Aorta (tissue), 5 donors: ENCODE measurements around the gene STK32B. TPM values are rescaled to one million over a fixed set of nuclear protein-coding genes. Genes with fewer than 3 reads are reported as not detected.

ENCODE experiments used
- ATAC-seq: fragments of 200-7000 bp; cut with Tn5 transposase; one replicate; pipeline ENCODE4 v1.9.1; 2022; ENCODE audit warnings: moderate library complexity; ENCODE audit not compliant: low FRiP score
- DNase-seq, 2 donors: peaks; one replicate each; pipeline ENCODE4 v3.0.0-alpha.2; 2020
- H3K27ac ChIP-seq, 2 donors: one replicate each; pipeline ENCODE4 v1.5.1; 2013; ENCODE audit warnings: low read length in 2 of 2, mild to moderate bottlenecking in 2 of 2, moderate library complexity in 2 of 2, control low read depth in 1 of 2, inconsistent platforms in 1 of 2, low read depth in 1 of 2
- H3K27me3 ChIP-seq, 2 donors: one replicate each; pipeline ENCODE4 v1.6.1; 2013; ENCODE audit warnings: control low read depth in 1 of 2, low read length in 1 of 2, mild to moderate bottlenecking in 1 of 2, moderate library complexity in 1 of 2; ENCODE audit not compliant: insufficient read depth in 2 of 2, control insufficient read depth in 1 of 2
- H3K36me3 ChIP-seq, 2 donors: one replicate each; pipeline ENCODE4 v1.6.1; 2013; ENCODE audit warnings: control low read depth in 1 of 2, low read length in 1 of 2, mild to moderate bottlenecking in 1 of 2; ENCODE audit not compliant: insufficient read depth in 2 of 2, control insufficient read depth in 1 of 2
- H3K4me1 ChIP-seq, 2 donors: one replicate each; pipeline ENCODE4 v1.6.1; 2013; ENCODE audit warnings: low read length in 2 of 2, control low read depth in 1 of 2, mild to moderate bottlenecking in 1 of 2, moderate library complexity in 1 of 2; ENCODE audit not compliant: insufficient read depth in 2 of 2, control insufficient read depth in 1 of 2
- H3K4me3 ChIP-seq, 2 donors: one replicate each; pipeline ENCODE4 v1.5.1; 2013; ENCODE audit warnings: low read length in 2 of 2, control low read depth in 1 of 2, mild to moderate bottlenecking in 1 of 2
- H3K9me3 ChIP-seq: one replicate; pipeline ENCODE4 v1.6.1; 2013; ENCODE audit warnings: mild to moderate bottlenecking, low read length; ENCODE audit not compliant: control insufficient read depth
- WGBS, 2 donors: extraction: QIAGEN DNeasy Blood & Tissue Kit; methylation state at CpG; one replicate each; pipeline ENCODE4 v1.1.7; 2013; 5-methylcytosine and 5-hydroxymethylcytosine counted together
- intact Hi-C, 2 donors: fragments of 100-400 bp; cut with DNase I; formaldehyde crosslinking; loops; one replicate each; pipeline versions ENCODE4 v1.14.2 to v1.15.0; 2022
- polyA plus RNA-seq, 2 donors: library from polyadenylated mRNA; stranded (reverse); fragments of 200-250 nt; gene quantifications; one replicate each; pipeline ENCODE4 v1.2.3, GENCODE V29; 2013
- total RNA-seq, 2 donors: library from RNA; stranded (reverse); fragmentation: NEBNext Ultra II Directional; extraction: Animal tissue kit (Norgen Biotek cat#: 25700); gene quantifications; one replicate each; pipeline ENCODE4 v1.2.1, GENCODE V29; 2021
- donor health status: healthy with polysubstance abuse.
- donor health status: Bipolar disorder and iron deficiency.
- donor health status: DM: no; HTN: no; CAD: no.
- donor health status: DM: no; HTN: no; CAD: no.
- donor health status: DM: yes; HTN: yes; CAD: no.

The STK32B gene
- total and polyA plus RNA-seq, 4 donors, result 0.63 to 4.1 (median 1.9) TPM

GRCh38 chr4:5045097-5045496, 6.2 kb upstream of the STK32B start:
- Histone ChIP-seq H3K27ac (no peak overlapping the region), H3K4me3 (no peak overlapping the region), H3K27me3 (no peaks in the 10 kb centered on the region), H3K36me3 (no peaks in the 10 kb centered on the region), H3K4me1 (no peaks in the 10 kb centered on the region), H3K9me3 (no peaks in the 10 kb centered on the region)
- ATAC-seq (no peak), DNase-seq (peak in 1 of 2 donors; percentile 75)
- 77 to 79% methylated on average over 3 of the region's 3 CpGs for WGBS, 2 donors
- intact Hi-C loops, result no loop called here

- no peaks in the 10 kb centered on the region for H3K4me1 ChIP-seq
- no peak overlapping the region for H3K27ac ChIP-seq
- intact Hi-C loops, result no loop called here
- 90 to 93% methylated on average over 4 of the region's 4 CpGs for whole genome bisulfite sequencing, 2 donors
- H3K36me3 ChIP-seq, result no peaks in the 10 kb centered on the region
- ATAC-seq (no peak), DNase-seq (no peak)
- H3K4me3 ChIP-seq, result no peak overlapping the region
- H3K9me3 ChIP-seq, result no peaks in the 10 kb centered on the region
- no peaks in the 10 kb centered on the region for H3K27me3 ChIP-seq
Observed at GRCh38 chr4:5048721-5049120, 2.6 kb upstream of the STK32B start.

GRCh38 chr4:5050520-5051277, 581 bp upstream of the STK32B start:
- Histone ChIP-seq H3K36me3 (no peaks in the 10 kb centered on the region), H3K9me3 (no peaks in the 10 kb centered on the region), H3K4me1 (no peaks in the 10 kb centered on the region), H3K27me3 (no peaks in the 10 kb centered on the region), H3K27ac (no peak overlapping the region), H3K4me3 (peak overlapping the region; percentile 39 to 40)
- DNase-seq (peak; percentile 87), ATAC-seq (peak; percentile 81)
- WGBS, 2 donors, result 1% methylated on average over 36 of the region's 36 CpGs
- intact Hi-C loops, result loop anchor here in 1 of 2 donors (2.0 kb wide), 1 partner anchor 98 kb away; no protein-coding TSS in a partner anchor

- intact Hi-C loops, result no loop called here
- 11 to 21% methylated on average over 18 of the region's 18 CpGs for WGBS, 2 donors
- Histone ChIP-seq H3K36me3 (no peaks in the 10 kb centered on the region), H3K27me3 (no peaks in the 10 kb centered on the region), H3K27ac (no peak overlapping the region), H3K4me1 (no peaks in the 10 kb centered on the region), H3K4me3 (peak overlapping the region in 1 of 2 donors; percentile 39), H3K9me3 (no peaks in the 10 kb centered on the region)
- no peak for DNase-seq
- no peak for ATAC-seq
Observed at GRCh38 chr4:5052204-5052702, 973 bp downstream of the STK32B start.

GRCh38 chr4:5052726-5053425, 1.6 kb downstream of the STK32B start:
- WGBS, 2 donors, result 71 to 76% methylated on average over 6 of the region's 6 CpGs

GRCh38 chr4:5054532-5054931, 3.3 kb downstream of the STK32B start:
- Histone ChIP-seq H3K36me3 (no peaks in the 10 kb centered on the region), H3K27ac (no peak overlapping the region), H3K4me1 (no peaks in the 10 kb centered on the region), H3K4me3 (no peak overlapping the region), H3K9me3 (no peaks in the 10 kb centered on the region), H3K27me3 (no peaks in the 10 kb centered on the region)
- no peak for DNase-seq
- WGBS, 2 donors, result 85% methylated on average over 5 of the region's 5 CpGs
- no peak for ATAC-seq
- intact Hi-C loops, result no loop called here

More at GRCh38 chr4:5052726-5053425, 1.6 kb downstream of the STK32B start:
- no peak for ATAC-seq
- H3K27me3 ChIP-seq, result no peaks in the 10 kb centered on the region
- H3K27ac ChIP-seq, result no peak overlapping the region
- H3K4me1 ChIP-seq, result no peaks in the 10 kb centered on the region
- no peaks in the 10 kb centered on the region for H3K36me3 ChIP-seq
- H3K9me3 ChIP-seq, result no peaks in the 10 kb centered on the region
- no peak overlapping the region for H3K4me3 ChIP-seq
- DNase-seq, result no peak
- intact Hi-C loops, result no loop called here

GRCh38 chr4:5055411-5055810, 4.1 kb downstream of the STK32B start:
- Histone ChIP-seq H3K4me1 (no peaks in the 10 kb centered on the region), H3K36me3 (no peaks in the 10 kb centered on the region), H3K9me3 (peaks cover 2% of the 10 kb centered on the region), H3K27ac (no peak overlapping the region), H3K4me3 (no peak overlapping the region), H3K27me3 (no peaks in the 10 kb centered on the region)
- ATAC-seq (no peak), DNase-seq (no peak)
- intact Hi-C loops, result no loop called here
- WGBS, 2 donors, result 63 to 78% methylated on average over 5 of the region's 5 CpGs

GRCh38 chr4:5066101-5066500, 14.8 kb downstream of the STK32B start:
- Histone ChIP-seq H3K27me3 (no peaks in the 10 kb centered on the region), H3K36me3 (peaks cover 0 to 2% of the 10 kb centered on the region in 2 donors), H3K9me3 (no peaks in the 10 kb centered on the region), H3K27ac (no peak overlapping the region), H3K4me3 (no peak overlapping the region), H3K4me1 (no peaks in the 10 kb centered on the region)
- ATAC-seq (no peak), DNase-seq (no peak)
- intact Hi-C loops, result no loop called here
- WGBS, 2 donors, result 84 to 88% methylated on average over 3 of the region's 3 CpGs
